ENCODE data around the gene ANK2. TPM values are rescaled to one million over a fixed set of nuclear protein-coding genes. Genes with fewer than 3 reads are reported as not detected.

Gene ANK2
- total RNA-seq, 2 donors from 2014 or later: 70.0 to 124 TPM

GRCh38 chr4:113384600-113384999, 335.1 kb downstream of the ANK2 start:
- Histone ChIP-seq H3K27ac (ENCODE audit: low read depth, low read length) (no peak overlapping the region), H3K36me3 (ENCODE audit: control insufficient read depth, insufficient read depth, low read length) (peaks cover 63% of the 10 kb centered on the region), H3K9ac (ENCODE audit: extremely low read depth, low read length, poor library complexity, severe bottlenecking) (no peak overlapping the region), H3K4me1 (ENCODE audit: control insufficient read depth, insufficient read depth, low read length) (peaks cover 9% of the 10 kb centered on the region), H3K9me3 (ENCODE audit: control insufficient read depth, low read length) (peaks cover 26% of the 10 kb centered on the region), H3K27me3 (ENCODE audit: control insufficient read depth, insufficient read depth, low read length, poor library complexity, severe bottlenecking) (no peaks in the 10 kb centered on the region), H3K4me3 (ENCODE audit: low read length) (no peak overlapping the region)
- peaks cover 30% of the 10 kb centered on the region for H3K4me1 Mint-ChIP-seq
- peaks cover 46% of the 10 kb centered on the region for H3K36me3 Mint-ChIP-seq (ENCODE audit: low read depth)
- H3K27ac Mint-ChIP-seq: no peak overlapping the region
- WGBS, 2 experiments (ENCODE audit: insufficient coverage in 1 of 2, insufficient read length in 1 of 2): 79 to 96% methylated on average over 4 to 5 of the region's 5 CpGs
- DNase-seq: no peak
- no peak for TF ChIP-seq CTCF (conservative IDR thresholded peaks at IDR 0.05)
- no peak overlapping the region for H3K4me3 Mint-ChIP-seq
- no peaks in the 10 kb centered on the region for H3K27me3 Mint-ChIP-seq (ENCODE audit: insufficient read depth)
- peaks cover 7% of the 10 kb centered on the region for H3K9me3 Mint-ChIP-seq

GRCh38 chr4:113385281-113385899, 335.9 kb downstream of the ANK2 start:
- Histone ChIP-seq H3K9ac (ENCODE audit: extremely low read depth, low read length, poor library complexity, severe bottlenecking) (no peak overlapping the region), H3K27me3 (ENCODE audit: control insufficient read depth, insufficient read depth, low read length, poor library complexity, severe bottlenecking) (no peaks in the 10 kb centered on the region), H3K4me1 (ENCODE audit: control insufficient read depth, insufficient read depth, low read length) (peaks cover 9% of the 10 kb centered on the region), H3K27ac (ENCODE audit: low read depth, low read length) (no peak overlapping the region), H3K36me3 (ENCODE audit: control insufficient read depth, insufficient read depth, low read length) (peaks cover 56% of the 10 kb centered on the region), H3K9me3 (ENCODE audit: control insufficient read depth, low read length) (peaks cover 28% of the 10 kb centered on the region), H3K4me3 (ENCODE audit: low read length) (no peak overlapping the region)
- Mint-ChIP-seq H3K4me1 (peaks cover 30% of the 10 kb centered on the region), H3K27me3 (ENCODE audit: insufficient read depth) (no peaks in the 10 kb centered on the region), H3K4me3 (no peak overlapping the region), H3K9me3 (peaks cover 7% of the 10 kb centered on the region), H3K36me3 (ENCODE audit: low read depth) (peaks cover 42% of the 10 kb centered on the region), H3K27ac (no peak overlapping the region)
- 91 to 95% methylated on average over 3 to 4 of the region's 4 CpGs for WGBS, 2 experiments (ENCODE audit: insufficient coverage in 1 of 2, insufficient read length in 1 of 2)
- TF ChIP-seq CTCF (conservative IDR thresholded peaks at IDR 0.05): no peak
- peak; percentile 63 for DNase-seq

- no peak overlapping the region for H3K27ac ChIP-seq (ENCODE audit: low read depth, low read length)
- H3K36me3 ChIP-seq (ENCODE audit: control insufficient read depth, insufficient read depth, low read length): peaks cover 24% of the 10 kb centered on the region
- TF ChIP-seq CTCF (conservative IDR thresholded peaks at IDR 0.05): no peak
- DNase-seq: no peak
- H3K9ac ChIP-seq (ENCODE audit: extremely low read depth, low read length, poor library complexity, severe bottlenecking): no peak overlapping the region
- H3K27me3 ChIP-seq (ENCODE audit: control insufficient read depth, insufficient read depth, low read length, poor library complexity, severe bottlenecking): no peaks in the 10 kb centered on the region
- peaks cover 28% of the 10 kb centered on the region for H3K9me3 ChIP-seq (ENCODE audit: control insufficient read depth, low read length)
- peaks cover 9% of the 10 kb centered on the region for H3K4me1 ChIP-seq (ENCODE audit: control insufficient read depth, insufficient read depth, low read length)
- H3K4me3 Mint-ChIP-seq: no peak overlapping the region
- H3K36me3 Mint-ChIP-seq (ENCODE audit: low read depth): peaks cover 16% of the 10 kb centered on the region
- H3K27ac Mint-ChIP-seq: no peak overlapping the region
- WGBS, 2 experiments (ENCODE audit: insufficient coverage in 1 of 2, insufficient read length in 1 of 2): 91 to 92% methylated on average over 1 to 3 of the region's 3 CpGs
- H3K4me1 Mint-ChIP-seq: peaks cover 31% of the 10 kb centered on the region
- H3K4me3 ChIP-seq (ENCODE audit: low read length): no peak overlapping the region
- H3K9me3 Mint-ChIP-seq: peaks cover 7% of the 10 kb centered on the region
- H3K27me3 Mint-ChIP-seq (ENCODE audit: insufficient read depth): no peaks in the 10 kb centered on the region
Measured at GRCh38 chr4:113389160-113389559, 339.7 kb downstream of the ANK2 start.

All from endodermal cell (in vitro differentiated cells).